ENCODE data around the gene FAHD2A. TPM values are rescaled to one million over a fixed set of nuclear protein-coding genes. Genes with fewer than 3 reads are reported as not detected.

FAHD2A gene
- total RNA-seq, 2 experiments from 2014 or later, result 40.8 to 44.0 TPM

GRCh38 chr2:95390881-95391321, 11.6 kb upstream of the FAHD2A start:
- intact Hi-C loops (cut with micrococcal nuclease), result no loop called here
- CTCF ChIA-PET, result no interaction called here

DNA sequence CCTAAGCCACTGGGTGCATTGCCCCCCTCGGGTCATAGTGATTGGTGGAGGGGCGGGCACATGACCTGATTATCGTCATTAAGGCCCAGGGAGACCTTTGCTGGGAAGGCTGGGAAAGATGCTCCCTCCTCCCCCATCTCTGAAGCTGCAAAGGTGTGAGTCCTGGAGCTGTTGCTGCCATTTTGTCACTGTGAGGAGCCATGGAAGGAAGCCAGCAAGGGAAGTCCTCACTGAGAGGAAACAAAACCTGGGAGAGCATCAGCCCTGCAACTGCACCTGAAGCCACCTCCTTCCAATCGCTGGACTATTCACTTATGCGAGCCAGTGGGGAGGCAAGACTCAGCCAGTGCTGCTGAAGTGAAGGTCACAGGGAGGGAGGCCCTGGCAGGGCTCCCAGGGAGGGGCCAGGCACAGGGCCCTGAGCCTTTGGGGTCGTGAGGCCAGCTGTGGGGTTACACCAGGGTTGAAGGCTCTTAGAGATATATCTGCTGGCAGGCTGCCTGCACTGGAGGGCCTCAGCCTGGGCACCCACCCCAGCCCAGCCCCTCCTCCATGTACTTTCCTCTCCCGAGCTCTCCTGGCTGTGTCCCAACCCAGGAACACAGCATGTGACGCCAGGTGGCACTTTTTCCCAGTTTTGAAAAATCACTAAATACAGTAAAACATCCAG, 10.7 kb upstream of the FAHD2A start:
- no peak overlapping the region for H3K4me3 Mint-ChIP-seq
- ATAC-seq (no peak), DNase-seq (no peak)
- intact Hi-C loops (cut with micrococcal nuclease), result no loop called here
- no peak overlapping the region for H3K27ac Mint-ChIP-seq
- no peaks in the 10 kb centered on the region for H3K9me3 Mint-ChIP-seq
- ChIA-PET CTCF (no interaction called here), POLR2A (no interaction called here)
- H3K4me1 Mint-ChIP-seq (ENCODE audit: low read depth), result no peaks in the 10 kb centered on the region
- TF ChIP-seq, protein P1, sequence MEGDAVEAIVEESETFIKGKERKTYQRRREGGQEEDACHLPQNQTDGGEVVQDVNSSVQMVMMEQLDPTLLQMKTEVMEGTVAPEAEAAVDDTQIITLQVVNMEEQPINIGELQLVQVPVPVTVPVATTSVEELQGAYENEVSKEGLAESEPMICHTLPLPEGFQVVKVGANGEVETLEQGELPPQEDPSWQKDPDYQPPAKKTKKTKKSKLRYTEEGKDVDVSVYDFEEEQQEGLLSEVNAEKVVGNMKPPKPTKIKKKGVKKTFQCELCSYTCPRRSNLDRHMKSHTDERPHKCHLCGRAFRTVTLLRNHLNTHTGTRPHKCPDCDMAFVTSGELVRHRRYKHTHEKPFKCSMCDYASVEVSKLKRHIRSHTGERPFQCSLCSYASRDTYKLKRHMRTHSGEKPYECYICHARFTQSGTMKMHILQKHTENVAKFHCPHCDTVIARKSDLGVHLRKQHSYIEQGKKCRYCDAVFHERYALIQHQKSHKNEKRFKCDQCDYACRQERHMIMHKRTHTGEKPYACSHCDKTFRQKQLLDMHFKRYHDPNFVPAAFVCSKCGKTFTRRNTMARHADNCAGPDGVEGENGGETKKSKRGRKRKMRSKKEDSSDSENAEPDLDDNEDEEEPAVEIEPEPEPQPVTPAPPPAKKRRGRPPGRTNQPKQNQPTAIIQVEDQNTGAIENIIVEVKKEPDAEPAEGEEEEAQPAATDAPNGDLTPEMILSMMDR (IDR thresholded peaks at IDR 0.05), result no peak
- peaks cover 2% of the 10 kb centered on the region for H3K27me3 Mint-ChIP-seq
- H3K36me3 Mint-ChIP-seq (ENCODE audit: low read depth), result no peaks in the 10 kb centered on the region

More at GRCh38 chr2:95390881-95391321, 11.6 kb upstream of the FAHD2A start:
- DNase-seq (no peak), ATAC-seq (no peak)
- H3K36me3 Mint-ChIP-seq (ENCODE audit: low read depth), result no peaks in the 10 kb centered on the region
- TF ChIP-seq, protein P1 (IDR thresholded peaks at IDR 0.05), result no peak
- POLR2A ChIA-PET, result no interaction called here
- no peak overlapping the region for H3K27ac Mint-ChIP-seq
- H3K4me3 Mint-ChIP-seq, result no peak overlapping the region
- H3K27me3 Mint-ChIP-seq, result peaks cover 4% of the 10 kb centered on the region
- H3K9me3 Mint-ChIP-seq, result no peaks in the 10 kb centered on the region
- no peaks in the 10 kb centered on the region for H3K4me1 Mint-ChIP-seq (ENCODE audit: low read depth)

DNA sequence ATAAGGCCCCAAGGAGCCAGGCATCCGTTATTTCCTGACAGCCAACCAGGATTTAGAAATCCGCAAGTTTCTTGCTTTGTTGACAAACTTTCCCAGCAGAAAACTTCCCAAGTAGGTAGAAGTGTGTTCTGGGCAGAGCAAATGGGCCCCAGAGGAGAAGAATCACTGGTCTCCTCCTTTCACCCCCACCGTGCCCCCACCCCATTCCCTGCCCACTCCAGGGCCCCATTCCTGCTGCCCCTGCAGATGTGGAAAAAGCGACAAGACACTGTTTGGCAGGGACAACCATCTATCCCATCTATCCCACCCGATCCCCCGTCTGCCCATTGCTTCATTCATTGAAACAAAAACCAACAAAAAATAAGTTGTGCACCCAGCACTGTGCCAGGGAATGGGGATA, 10.2 kb upstream of the FAHD2A start:
- H3K4me3 Mint-ChIP-seq, result no peak overlapping the region
- ChIA-PET CTCF (interaction anchor here (1.7 kb wide), 1 partner anchor 10 kb away, joined by 12 read pairs; the partner anchor contains the start of gene FAHD2A), POLR2A (no interaction called here)
- ATAC-seq (no peak), DNase-seq (no peak)
- H3K4me1 Mint-ChIP-seq (ENCODE audit: low read depth), result no peaks in the 10 kb centered on the region
- TF ChIP-seq, protein P1 (IDR thresholded peaks at IDR 0.05), result no peak
- peaks cover 2% of the 10 kb centered on the region for H3K27me3 Mint-ChIP-seq
- H3K9me3 Mint-ChIP-seq, result no peaks in the 10 kb centered on the region
- no peaks in the 10 kb centered on the region for H3K36me3 Mint-ChIP-seq (ENCODE audit: low read depth)
- intact Hi-C loops (cut with micrococcal nuclease), result no loop called here
- no peak overlapping the region for H3K27ac Mint-ChIP-seq

GRCh38 chr2:95392730-95393455, 9.6 kb upstream of the FAHD2A start:
- TF ChIP-seq, protein P1 (IDR thresholded peaks at IDR 0.05), result no peak
- ChIA-PET POLR2A (no interaction called here), CTCF (interaction anchor here (1.1 to 1.7 kb wide), 2 partner anchors 9 to 47 kb away, joined by 5 to 12 read pairs; partner anchors contain the start of gene FAHD2A)
- no peaks in the 10 kb centered on the region for H3K9me3 Mint-ChIP-seq
- ATAC-seq (no peak), DNase-seq (no peak)
- H3K27me3 Mint-ChIP-seq, result peaks cover under 1% of the 10 kb centered on the region
- intact Hi-C loops (cut with micrococcal nuclease), result no loop called here
- no peak overlapping the region for H3K27ac Mint-ChIP-seq
- H3K36me3 Mint-ChIP-seq (ENCODE audit: low read depth), result no peaks in the 10 kb centered on the region
- H3K4me1 Mint-ChIP-seq (ENCODE audit: low read depth), result no peaks in the 10 kb centered on the region
- no peak overlapping the region for H3K4me3 Mint-ChIP-seq

- intact Hi-C loops (cut with micrococcal nuclease), result no loop called here
These were observed 8.6 kb upstream of the FAHD2A start for GRCh38 chr2:95393901-95394300.

More at GRCh38 chr2:95393901-95394300, 8.6 kb upstream of the FAHD2A start:
- ATAC-seq, result no peak
- DNase-seq, result no peak
- ChIA-PET POLR2A (no interaction called here), CTCF (interaction anchor here (1.7 kb wide), 1 partner anchor 8 kb away, joined by 12 read pairs; the partner anchor contains the start of gene FAHD2A)
- no peaks in the 10 kb centered on the region for H3K4me1 Mint-ChIP-seq (ENCODE audit: low read depth)
- no peaks in the 10 kb centered on the region for H3K36me3 Mint-ChIP-seq (ENCODE audit: low read depth)
- H3K9me3 Mint-ChIP-seq, result no peaks in the 10 kb centered on the region
- H3K27ac Mint-ChIP-seq, result no peak overlapping the region
- H3K27me3 Mint-ChIP-seq, result no peaks in the 10 kb centered on the region
- no peak overlapping the region for H3K4me3 Mint-ChIP-seq
- TF ChIP-seq, protein P1 (IDR thresholded peaks at IDR 0.05), result no peak

Measured in activated CD8-positive, alpha-beta T cell treated with anti-CD3 and anti-CD28 coated beads for 36 hours (primary cell).